ENCODE data around the gene C14orf93. TPM values are rescaled to one million over a fixed set of nuclear protein-coding genes. Genes with fewer than 3 reads are reported as not detected.

The C14orf93 gene
- total RNA-seq, 1 experiment from 2014 or later = 9.9 TPM

DNA sequence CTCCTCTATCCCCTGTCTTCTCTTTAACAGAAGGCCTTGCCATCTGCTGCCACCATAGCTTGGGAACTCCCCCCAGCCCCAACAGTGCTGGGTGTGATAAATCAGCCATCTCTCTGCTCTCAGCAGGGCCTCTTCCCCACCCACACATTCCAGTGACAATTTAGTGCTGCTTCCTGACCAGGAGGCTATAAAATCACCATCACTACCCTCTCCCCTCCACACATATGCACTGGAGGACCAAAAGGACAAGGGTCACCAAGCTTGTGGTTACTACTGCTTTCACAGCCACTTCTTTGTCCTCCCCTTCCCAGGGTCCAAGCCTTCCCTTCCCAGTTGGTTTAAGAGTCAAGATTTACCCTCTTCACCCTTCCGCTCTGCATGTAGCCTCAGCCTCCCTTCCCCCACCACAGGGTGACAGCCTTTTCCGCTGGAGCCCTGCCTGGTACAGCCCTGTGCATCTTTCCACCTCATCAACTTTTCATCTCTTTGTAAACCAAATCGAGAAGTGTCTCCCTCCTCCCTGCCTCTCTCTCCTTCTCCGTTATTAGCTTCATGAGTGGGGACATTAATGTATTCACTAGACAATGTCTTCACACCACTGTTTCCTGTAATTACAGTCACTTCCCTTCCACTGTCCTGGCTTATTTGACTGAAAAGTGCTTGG, 15.3 kb upstream of the C14orf93 start:
- TF ChIP-seq CTCF (conservative IDR thresholded peaks at IDR 0.05; ENCODE audit: low read depth, low read length) (no peak), EZH2 (IDR thresholded peaks at IDR 0.05; ENCODE audit: borderline replicate concordance, low read depth, low read length, poor library complexity, severe bottlenecking) (no peak)
- Histone ChIP-seq H3K27ac (ENCODE audit: low read depth, low read length, poor library complexity, severe bottlenecking) (peak overlapping the region; percentile 95), H3K4me1 (ENCODE audit: insufficient read depth, low read length, poor library complexity, severe bottlenecking) (peaks cover 80% of the 10 kb centered on the region), H3K9me3 (ENCODE audit: low read depth, low read length, poor library complexity, severe bottlenecking) (no peaks in the 10 kb centered on the region), H3K27me3 (replicated peaks; ENCODE audit: insufficient read depth, low read depth, low read length, poor library complexity) (no peaks in the 10 kb centered on the region), H3K36me3 (ENCODE audit: insufficient read depth, low read length, poor library complexity, severe bottlenecking) (peaks cover 33% of the 10 kb centered on the region), H3K4me3 (ENCODE audit: low read depth, low read length, poor library complexity, severe bottlenecking) (no peak overlapping the region)
- BruUV-seq (replicated peaks) = no TSS peak
- ChIA-PET CTCF (interaction anchor here (0.8 to 2.0 kb wide), 5 partner anchors 18 to 44 kb away, joined by 3 to 13 read pairs (median 6); no protein-coding TSS in a partner anchor), POLR2A (ENCODE audit: low non-redundant PET) (interaction anchor here (0.5 to 2.2 kb wide), 2 partner anchors 15 to 18 kb away, joined by 8 to 22 read pairs; no protein-coding TSS in a partner anchor)
- intact Hi-C loops (cut with micrococcal nuclease; ENCODE audit: unreplicated experiment) = no loop called here
- peak; percentile 98 for DNase-seq (ENCODE audit: low spot score)

DNA sequence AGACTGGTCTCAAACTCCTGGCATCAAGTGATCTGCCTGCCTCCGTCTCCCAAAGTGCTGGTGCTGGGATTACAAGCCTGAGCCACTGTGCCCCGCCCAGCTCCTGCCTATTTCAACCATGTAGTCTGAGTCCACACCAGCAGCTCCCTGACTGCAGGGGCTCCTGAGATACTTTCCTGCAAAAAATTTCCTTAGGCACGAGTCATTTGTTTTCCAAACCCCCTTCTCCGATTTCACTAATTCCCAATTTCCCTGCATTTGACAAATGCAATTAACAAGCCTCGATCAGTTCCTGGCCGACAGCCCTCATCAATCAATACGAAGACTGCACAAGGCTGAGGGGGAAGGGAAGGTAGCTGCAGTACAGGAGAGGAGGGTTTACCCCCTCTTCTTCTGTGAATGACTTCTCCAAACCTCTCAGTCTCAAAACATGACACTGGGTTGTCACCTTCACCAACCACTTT, 14.7 kb upstream of the C14orf93 start:
- intact Hi-C loops (cut with micrococcal nuclease; ENCODE audit: unreplicated experiment) = no loop called here
- Histone ChIP-seq H3K36me3 (ENCODE audit: insufficient read depth, low read length, poor library complexity, severe bottlenecking) (peaks cover 31% of the 10 kb centered on the region), H3K4me1 (ENCODE audit: insufficient read depth, low read length, poor library complexity, severe bottlenecking) (peaks cover 80% of the 10 kb centered on the region), H3K4me3 (ENCODE audit: low read depth, low read length, poor library complexity, severe bottlenecking) (no peak overlapping the region), H3K9me3 (ENCODE audit: low read depth, low read length, poor library complexity, severe bottlenecking) (no peaks in the 10 kb centered on the region), H3K27me3 (replicated peaks; ENCODE audit: insufficient read depth, low read depth, low read length, poor library complexity) (no peaks in the 10 kb centered on the region), H3K27ac (ENCODE audit: low read depth, low read length, poor library complexity, severe bottlenecking) (peak overlapping the region; percentile 95)
- peak; percentile 75 for DNase-seq (ENCODE audit: low spot score)
- BruUV-seq (replicated peaks) = no TSS peak
- CTCF ChIA-PET = interaction anchor here (0.8 to 2.0 kb wide), 3 partner anchors 18 to 32 kb away, joined by 3 to 13 read pairs (median 6); no protein-coding TSS in a partner anchor
- POLR2A ChIA-PET (ENCODE audit: low non-redundant PET) = interaction anchor here (2.2 kb wide), 1 partner anchor 18 kb away, joined by 22 read pairs; no protein-coding TSS in a partner anchor
- no peak for TF ChIP-seq EZH2 (IDR thresholded peaks at IDR 0.05; ENCODE audit: borderline replicate concordance, low read depth, low read length, poor library complexity, severe bottlenecking)
- TF ChIP-seq CTCF (conservative IDR thresholded peaks at IDR 0.05; ENCODE audit: low read depth, low read length) = no peak

DNA sequence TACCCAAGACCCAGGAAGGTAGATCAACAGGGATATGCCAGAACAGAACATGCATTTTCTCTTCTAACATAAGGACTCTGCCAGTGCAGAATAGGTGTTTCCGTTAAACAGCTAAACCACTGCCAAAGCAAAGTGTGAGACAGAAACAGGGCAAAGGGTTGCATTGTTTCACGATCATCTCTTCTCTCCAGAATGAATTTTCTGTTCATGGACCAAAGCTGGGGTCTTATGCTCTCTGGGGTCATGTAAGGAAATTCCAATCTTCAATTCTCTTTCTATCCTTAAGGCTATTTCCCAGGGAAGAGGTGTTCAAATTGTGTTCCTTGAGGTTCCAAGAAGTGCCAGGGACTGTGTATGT, 13.8 kb upstream of the C14orf93 start:
- ChIA-PET POLR2A (ENCODE audit: low non-redundant PET) (interaction anchor here (0.7 kb wide), 1 partner anchor 1149 kb away, joined by 4 read pairs; no protein-coding TSS in a partner anchor), CTCF (interaction anchor here (2.0 kb wide), 1 partner anchor 29 kb away, joined by 13 read pairs; no protein-coding TSS in a partner anchor)
- intact Hi-C loops (cut with micrococcal nuclease; ENCODE audit: unreplicated experiment) = no loop called here
- Histone ChIP-seq H3K36me3 (ENCODE audit: insufficient read depth, low read length, poor library complexity, severe bottlenecking) (peaks cover 23% of the 10 kb centered on the region), H3K4me3 (ENCODE audit: low read depth, low read length, poor library complexity, severe bottlenecking) (no peak overlapping the region), H3K9me3 (ENCODE audit: low read depth, low read length, poor library complexity, severe bottlenecking) (no peaks in the 10 kb centered on the region), H3K27ac (ENCODE audit: low read depth, low read length, poor library complexity, severe bottlenecking) (peak overlapping the region; percentile 95), H3K27me3 (replicated peaks; ENCODE audit: insufficient read depth, low read depth, low read length, poor library complexity) (no peaks in the 10 kb centered on the region), H3K4me1 (ENCODE audit: insufficient read depth, low read length, poor library complexity, severe bottlenecking) (peaks cover 74% of the 10 kb centered on the region)
- TF ChIP-seq CTCF (conservative IDR thresholded peaks at IDR 0.05; ENCODE audit: low read depth, low read length) = no peak
- TF ChIP-seq EZH2 (IDR thresholded peaks at IDR 0.05; ENCODE audit: borderline replicate concordance, low read depth, low read length, poor library complexity, severe bottlenecking) = no peak
- no peak for DNase-seq (ENCODE audit: low spot score)
- no TSS peak for BruUV-seq (replicated peaks)
